ENCODE measurements around the gene MLPH. TPM values are rescaled to one million over a fixed set of nuclear protein-coding genes. Genes with fewer than 3 reads are reported as not detected.

MLPH gene
- total and polyA plus RNA-seq, 2 of the 13 experiments (the other 11 are each of a cell fraction or from before 2014, with no cell fraction given) = 0.12 TPM; not detected in 1

GRCh38 chr2:237585590-237586221, 98.7 kb downstream of the MLPH start (continued):
- TF ChIP-seq RERE (CRISPR knock-in tag; IDR thresholded peaks at IDR 0.05; ENCODE audit: low read depth) = 0 out of 2 replicates have a peak, but pooled peaks have one; percentile 55
- no peak for TF ChIP-seq SMAD9 (CRISPR knock-in tag; IDR thresholded peaks at IDR 0.05)
- peak; percentile 48 for TF ChIP-seq TFDP1 (CRISPR knock-in tag; IDR thresholded peaks at IDR 0.05; ENCODE audit: borderline replicate concordance)
- TF ChIP-seq ARNTL (CRISPR knock-in tag; IDR thresholded peaks at IDR 0.05) = peak; percentile 95
- no peak for TF ChIP-seq GTF2F1 (IDR thresholded peaks at IDR 0.05; ENCODE audit: low read length)
- TF ChIP-seq ZFP37 (CRISPR knock-in tag; IDR thresholded peaks at IDR 0.05; ENCODE audit: borderline replicate concordance) = peak; percentile 79; the same call in 1 of the 2 replicates
- TF ChIP-seq YEATS4 (CRISPR knock-in tag; IDR thresholded peaks at IDR 0.05; ENCODE audit: borderline replicate concordance) = peak; percentile 68; the same call in 1 of the 2 replicates
- no peak for TF ChIP-seq ZNF674 (CRISPR knock-in tag; IDR thresholded peaks at IDR 0.05; ENCODE audit: low read depth)
- TF ChIP-seq RXRB (CRISPR knock-in tag; IDR thresholded peaks at IDR 0.05; ENCODE audit: borderline replicate concordance) = peak; percentile 99
- TF ChIP-seq ZFP36 (IDR thresholded peaks at IDR 0.05; ENCODE audit: borderline replicate concordance, low read depth, low read length, partially characterized antibody) = no peak
- TF ChIP-seq ZNF792 (CRISPR knock-in tag; IDR thresholded peaks at IDR 0.05) = peak; percentile 51; the same call in 1 of the 2 replicates
- TF ChIP-seq AGO2 (optimal IDR thresholded peaks at IDR 0.05; ENCODE audit: low read depth, low read length) = no peak
- peak; percentile 78 for TF ChIP-seq ZNF274 (CRISPR knock-in tag; IDR thresholded peaks at IDR 0.05)
- peak; percentile 77; the same call in 1 of the 2 replicates for TF ChIP-seq GATA4 (IDR thresholded peaks at IDR 0.05; ENCODE audit: borderline replicate concordance, low read depth)
- TF ChIP-seq ZNF564 (CRISPR knock-in tag; IDR thresholded peaks at IDR 0.05) = no peak; the same call in 1 of the 2 replicates
- peak; percentile 76; the same call in 1 of the 2 replicates for TF ChIP-seq AKAP8 (CRISPR knock-in tag; IDR thresholded peaks at IDR 0.05)
- no peak; the same call in 1 of the 2 replicates for TF ChIP-seq ZNF280B (CRISPR knock-in tag; IDR thresholded peaks at IDR 0.05; ENCODE audit: borderline replicate concordance)
- TF ChIP-seq HNRNPL (IDR thresholded peaks at IDR 0.05; ENCODE audit: low read depth, low read length) = peak; percentile 64; the same call in 1 of the 2 replicates
- no peak for TF ChIP-seq ATRX (CRISPR knock-in tag; IDR thresholded peaks at IDR 0.05; ENCODE audit: borderline replicate concordance)
- TF ChIP-seq ZSCAN29 (CRISPR knock-in tag; conservative IDR thresholded peaks at IDR 0.05) = 0 out of 2 replicates have a peak, but pooled peaks have one; percentile 27
- peak; percentile 98 for TF ChIP-seq SALL1 (CRISPR knock-in tag; IDR thresholded peaks at IDR 0.05)
- TF ChIP-seq FLYWCH1 (CRISPR knock-in tag; IDR thresholded peaks at IDR 0.05) = no peak
- TF ChIP-seq KDM4B (CRISPR knock-in tag; IDR thresholded peaks at IDR 0.05) = peak; percentile 70
